CD4-positive, alpha-beta T cell treated with Interleukin-17A for 4 hours (primary cell): Measurements from ENCODE around the gene DMRT3.
"Not testable (repeated sequence)": the region's sequence is repeated elsewhere in the genome, so short reads cannot be mapped to it uniquely, and the experiment has no call there.

Experiments
- DNase-seq: peaks from one replicate; pipeline ENCODE4 v3.0.0-alpha.2; 2020; ENCODE audit warnings: mixed read lengths

Gene DMRT3

DNA sequence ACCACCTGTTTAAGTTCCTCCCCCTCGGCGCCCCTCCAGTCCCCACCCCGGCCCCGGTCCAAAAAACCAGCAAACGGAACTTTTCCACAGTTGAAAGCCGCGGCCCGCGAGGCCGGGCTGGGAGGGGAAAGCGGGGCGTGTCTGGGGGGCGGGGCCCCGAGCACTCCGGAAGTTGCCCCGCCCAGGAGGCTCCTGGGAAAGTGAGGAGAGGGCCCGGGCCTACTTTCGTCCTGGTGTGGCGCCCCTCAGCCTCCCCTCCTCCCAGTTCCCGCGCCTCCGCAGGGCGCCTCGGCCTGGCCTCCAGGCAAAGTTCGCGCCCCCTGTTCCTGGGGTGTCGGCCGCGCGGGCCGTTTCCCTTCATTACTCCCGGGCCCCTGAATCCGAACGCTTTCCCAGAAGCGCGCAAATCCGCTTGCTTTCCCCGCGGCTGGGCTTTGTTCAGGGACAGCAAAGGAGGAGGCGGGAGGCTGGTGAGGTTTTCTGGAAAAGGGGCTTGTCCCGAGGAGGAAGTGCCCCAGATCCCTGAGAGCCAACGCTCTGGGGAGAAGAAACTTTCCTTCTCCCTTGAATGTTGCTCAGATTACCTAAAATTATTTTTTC lies 4.5 kb upstream of the DMRT3 start:
- no peak for DNase-seq

DNA sequence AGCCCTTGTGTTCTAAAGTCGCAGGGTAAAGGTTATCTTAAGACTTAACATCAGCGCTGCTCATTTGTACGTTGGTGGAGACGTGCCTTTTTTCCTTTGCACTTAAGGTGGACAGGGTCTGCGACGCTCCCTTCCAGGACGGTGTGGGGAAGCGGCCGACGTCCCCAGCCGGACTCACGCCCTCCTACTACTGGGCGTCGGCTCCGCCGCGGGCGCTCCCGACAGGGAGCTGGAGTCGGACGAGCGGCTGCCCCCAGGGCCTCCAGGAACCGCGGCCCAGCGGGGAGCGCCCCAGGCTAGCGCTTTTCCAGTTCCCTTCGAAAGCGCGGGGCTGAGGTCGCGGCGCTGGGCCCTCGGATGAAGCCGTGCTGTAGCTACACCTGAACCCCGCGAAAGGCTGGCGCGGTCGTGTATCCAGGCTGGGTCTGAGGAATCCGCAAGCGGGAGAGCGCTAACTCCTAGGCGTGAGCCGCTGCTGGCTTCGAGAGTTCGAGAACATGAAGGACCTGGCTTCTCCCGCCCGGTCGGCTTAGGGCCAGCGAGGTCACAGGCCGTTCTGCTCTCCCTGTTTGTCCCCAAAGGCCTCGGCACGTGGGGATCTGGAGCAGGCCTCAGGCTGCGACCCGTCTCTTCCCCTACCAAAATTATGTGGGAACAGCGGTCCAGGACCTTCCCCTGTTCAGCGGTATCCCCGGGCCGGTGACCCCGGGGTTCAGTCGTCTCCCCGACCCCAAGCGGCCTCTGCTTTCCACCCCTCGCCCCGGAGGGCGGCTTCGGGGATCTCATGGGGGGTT lies 3.8 kb upstream of the DMRT3 start:
- no peak for DNase-seq

DNA sequence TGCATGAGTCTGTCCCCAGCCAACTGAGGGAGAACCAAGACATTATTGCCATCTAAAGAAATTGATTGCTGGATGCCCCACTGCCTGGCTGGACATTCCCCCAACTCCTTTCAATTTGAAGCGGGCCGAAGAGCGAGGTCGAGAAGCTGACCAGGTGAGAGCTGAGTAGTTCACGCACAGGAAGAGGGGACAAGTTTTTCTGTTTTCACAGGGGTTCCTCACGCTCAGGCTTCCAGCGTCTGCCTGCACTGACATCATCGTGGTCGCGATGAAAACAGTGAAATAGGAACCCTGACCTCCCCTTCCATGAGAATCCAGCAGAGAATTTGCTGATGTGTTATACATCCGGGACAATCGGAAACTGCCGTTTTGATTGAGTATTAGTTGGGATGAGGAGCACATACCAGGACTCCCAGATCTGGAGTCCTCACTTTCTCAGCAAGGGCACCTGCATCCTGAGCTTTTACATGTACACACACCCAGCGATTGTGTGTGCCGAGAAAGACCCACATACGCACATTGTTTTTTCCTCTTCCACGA lies 3.1 kb upstream of the DMRT3 start:
- DNase-seq = no peak

DNA sequence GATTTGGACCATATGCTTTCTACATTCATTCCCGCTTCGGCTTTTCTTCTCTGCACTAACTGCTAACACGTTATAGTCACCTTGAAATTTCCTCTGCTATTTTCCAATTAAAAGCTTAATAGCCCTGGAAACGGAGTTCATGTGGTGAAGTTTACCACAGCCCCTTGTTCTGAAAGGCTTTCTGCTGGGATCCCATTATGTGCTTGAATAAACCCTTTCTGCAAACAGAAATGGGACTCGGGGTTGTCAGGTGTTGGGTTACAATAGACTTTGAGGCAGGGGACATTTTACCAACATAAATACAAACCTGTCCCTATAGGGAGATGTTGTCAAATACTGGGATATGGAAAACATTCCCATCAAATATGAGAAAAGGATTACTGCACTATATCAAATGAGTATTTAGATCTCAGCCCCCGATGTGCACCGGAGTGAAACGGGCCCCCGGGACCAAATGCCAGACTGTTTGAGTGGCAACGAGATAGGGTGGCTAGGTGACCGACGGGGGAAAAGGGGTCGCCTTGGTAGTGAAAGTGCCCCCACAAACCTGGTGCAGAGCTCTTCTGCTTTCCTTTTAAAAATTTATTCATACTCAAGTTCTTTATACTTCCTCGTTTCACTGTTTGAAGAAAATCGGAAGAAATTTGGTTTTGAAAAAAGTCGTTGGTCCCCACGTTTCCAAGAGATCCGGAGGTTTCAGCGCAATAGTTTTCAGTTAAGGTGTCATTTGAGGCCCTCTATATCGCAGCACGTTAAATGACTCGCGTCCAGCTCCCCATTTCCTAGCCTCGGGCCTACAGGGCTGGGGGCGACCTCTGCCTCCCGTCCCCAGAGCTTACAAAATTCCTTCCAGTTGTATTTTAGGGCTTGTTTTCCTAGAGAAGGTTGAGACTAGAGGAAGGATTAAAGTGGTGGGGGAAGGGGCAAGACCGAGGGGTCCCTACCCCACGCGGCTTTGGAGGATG lies 2.1 kb upstream of the DMRT3 start:
- no peak for DNase-seq

DNA sequence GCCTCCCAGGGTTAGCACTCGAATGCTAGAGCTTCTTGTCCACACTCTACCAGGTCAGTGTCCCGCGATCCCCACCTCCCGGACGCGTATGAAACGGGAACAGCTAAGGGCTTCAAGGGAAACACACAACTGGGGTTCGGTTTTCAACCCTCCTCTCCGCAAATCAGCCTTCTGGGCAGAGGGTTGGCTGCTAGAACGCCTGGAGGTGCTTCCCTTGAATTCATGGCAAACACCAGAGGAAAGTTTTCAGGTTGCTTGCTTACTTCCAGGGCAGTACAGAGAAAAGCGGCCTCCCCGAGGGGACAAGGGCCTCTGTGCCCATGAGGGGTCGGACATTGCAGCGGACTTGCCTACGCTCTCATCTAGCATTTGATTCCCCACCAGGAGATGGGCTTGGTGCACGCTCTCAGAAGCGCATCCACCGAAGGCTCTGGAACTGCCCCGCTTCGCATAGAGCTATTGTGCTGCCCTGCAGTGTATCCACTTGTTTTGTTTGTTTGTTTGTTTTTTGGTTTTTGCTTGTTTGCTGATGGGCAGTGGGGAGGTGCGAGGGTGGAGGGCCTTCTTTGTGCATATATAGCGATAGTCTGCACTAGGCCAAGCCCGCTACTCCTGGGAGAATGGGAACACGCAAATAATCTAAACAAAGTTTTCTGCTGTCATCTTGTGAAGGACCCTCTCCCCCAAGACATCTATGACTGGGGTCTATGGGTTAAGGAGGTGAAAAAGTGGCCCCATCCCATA lies 1.3 kb upstream of the DMRT3 start:
- DNase-seq = no peak

DNA sequence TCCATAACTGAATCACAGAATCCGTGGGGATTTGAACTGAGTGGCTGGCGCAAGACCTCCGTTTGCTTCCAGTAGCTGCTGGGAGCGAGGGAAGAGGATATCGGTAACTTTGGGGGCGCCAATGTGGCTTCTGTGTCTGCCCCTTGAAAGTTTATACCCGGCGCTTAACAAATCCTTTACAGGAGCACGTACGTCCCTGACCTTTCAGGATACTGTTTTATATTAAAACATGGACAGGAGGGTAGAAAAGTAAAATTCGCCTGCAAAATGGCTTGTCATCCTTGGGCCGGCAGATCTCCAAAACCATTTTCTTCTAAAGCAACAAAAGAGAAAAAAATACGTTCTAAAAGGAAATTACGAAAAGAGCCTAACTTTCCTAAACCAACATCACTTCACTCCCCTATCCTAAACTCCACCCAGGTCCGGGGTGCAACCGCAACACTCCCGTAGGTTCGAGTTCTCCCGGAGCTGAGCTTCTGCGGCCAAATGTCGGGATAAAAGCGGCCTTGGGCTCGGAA lies 656 bp upstream of the DMRT3 start:
- no peak for DNase-seq

DNA sequence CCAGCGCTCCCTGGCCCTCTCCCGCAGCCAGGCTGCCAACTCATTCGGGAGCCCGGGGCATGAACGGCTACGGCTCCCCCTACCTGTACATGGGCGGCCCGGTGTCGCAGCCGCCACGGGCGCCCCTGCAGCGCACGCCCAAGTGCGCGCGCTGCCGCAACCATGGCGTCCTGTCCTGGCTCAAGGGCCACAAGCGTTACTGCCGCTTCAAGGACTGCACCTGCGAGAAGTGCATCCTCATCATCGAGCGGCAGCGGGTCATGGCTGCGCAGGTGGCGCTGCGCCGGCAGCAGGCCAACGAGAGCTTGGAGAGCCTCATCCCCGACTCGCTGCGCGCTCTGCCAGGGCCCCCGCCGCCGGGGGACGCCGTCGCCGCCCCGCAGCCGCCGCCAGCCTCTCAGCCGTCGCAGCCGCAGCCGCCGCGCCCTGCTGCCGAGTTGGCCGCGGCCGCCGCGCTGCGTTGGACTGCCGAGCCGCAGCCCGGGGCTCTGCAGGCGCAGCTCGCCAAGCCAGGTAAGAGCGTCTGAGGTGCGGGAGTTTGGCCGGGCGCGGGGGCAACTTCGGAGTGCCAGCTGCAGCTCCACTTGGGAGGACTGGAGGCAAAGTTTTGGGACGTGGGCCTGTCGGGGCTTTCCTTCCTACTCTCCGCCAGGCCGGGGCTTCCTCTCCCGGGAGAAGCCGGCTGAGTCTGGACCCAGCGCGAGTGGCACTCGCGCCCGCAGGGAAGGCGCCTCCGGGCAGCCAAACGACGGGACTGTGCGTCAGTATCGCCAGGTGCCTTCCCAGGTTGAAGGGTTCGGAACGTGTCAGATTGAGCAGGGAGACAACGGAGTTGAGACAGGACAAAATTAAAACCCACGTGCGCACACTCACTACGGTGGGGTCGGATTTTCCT lies 735 bp downstream of the DMRT3 start:
- DNase-seq = no peak

DNA sequence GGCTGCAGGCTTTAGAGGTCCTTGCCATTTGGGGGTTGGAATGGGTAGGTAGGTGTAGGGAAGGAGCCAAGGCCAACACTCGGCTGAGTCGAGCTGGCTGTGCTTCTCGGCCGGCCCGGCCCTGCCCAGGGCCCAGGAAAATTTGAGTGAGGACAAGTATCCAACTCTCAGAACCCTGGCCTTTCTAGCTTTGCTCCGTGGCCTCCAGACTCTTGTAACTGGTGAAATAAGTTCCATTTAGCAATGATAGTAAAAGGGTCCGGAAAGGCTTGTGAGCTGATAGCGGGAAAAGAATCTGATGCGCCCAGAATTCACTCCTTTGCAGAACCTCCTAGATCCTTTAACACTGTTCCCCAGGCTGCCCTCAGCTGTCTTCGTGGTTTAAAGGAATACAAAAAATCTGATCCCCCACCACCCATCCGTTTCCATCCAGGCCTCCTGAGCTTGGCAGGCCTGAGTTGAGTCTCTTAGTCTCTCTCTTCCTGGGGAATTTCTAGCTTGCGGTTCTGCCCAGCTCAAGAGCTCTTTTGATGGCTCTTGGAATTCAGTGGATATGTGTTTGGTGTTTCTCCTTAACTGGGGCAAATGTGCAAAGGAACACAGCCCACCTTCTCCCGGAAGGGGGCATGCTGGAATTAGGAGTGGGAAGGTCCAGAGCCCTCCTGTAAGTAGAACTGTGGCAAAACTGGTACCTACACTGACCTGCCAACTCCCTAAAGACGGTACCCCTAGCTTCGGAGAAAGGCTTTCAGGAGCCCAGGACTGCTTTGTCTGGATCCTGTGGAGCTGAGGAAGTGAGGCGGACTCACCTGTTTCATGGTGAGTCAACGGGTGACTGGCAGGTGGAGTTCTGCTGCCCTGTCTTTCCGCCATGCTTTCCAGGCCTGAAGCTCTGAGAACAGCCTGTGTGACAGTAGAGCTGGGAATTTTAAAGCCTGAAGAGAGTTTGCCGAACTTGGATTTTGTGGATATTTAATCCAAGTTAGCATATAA lies 1.7 kb downstream of the DMRT3 start:
- no peak for DNase-seq

DNA sequence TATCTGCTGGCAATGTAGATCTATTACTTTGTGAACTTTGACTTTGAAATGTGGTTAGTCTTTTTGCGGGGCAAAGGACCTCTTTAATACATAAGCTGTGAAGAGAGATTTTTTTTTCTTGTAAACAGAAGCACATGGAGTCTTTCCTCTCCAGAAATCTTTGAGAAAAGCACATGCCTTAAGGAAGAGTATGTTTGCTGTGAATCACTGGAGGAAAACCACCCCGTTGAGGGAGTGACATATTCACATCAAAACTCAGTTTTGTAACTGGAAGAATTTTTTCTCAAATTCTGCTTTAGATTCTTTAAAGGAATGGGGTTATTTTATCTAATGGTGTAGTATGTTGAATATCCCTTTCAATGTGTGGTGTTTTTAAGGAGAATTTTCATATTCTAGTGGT lies 3.5 kb downstream of the DMRT3 start:
- no peak for DNase-seq

DNA sequence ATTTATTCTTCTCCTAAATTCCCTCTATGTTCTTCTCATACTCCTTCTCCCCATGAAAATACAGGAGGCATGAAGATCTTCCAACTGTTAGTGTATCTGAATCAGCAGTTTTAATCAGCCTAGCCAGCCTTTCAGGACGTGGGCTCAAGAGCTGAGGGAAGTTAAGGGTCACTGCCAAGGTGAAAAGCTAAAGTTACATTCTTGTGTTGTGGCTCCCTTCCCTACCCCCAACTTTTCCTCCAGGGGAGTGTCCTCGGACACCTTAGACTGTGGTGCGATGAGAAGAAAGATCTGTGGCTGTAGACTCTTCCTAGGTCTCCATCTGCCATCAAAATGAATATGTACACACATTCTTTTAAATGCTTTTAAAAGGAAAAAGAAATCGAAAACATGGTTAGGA lies 4.2 kb downstream of the DMRT3 start:
- no peak for DNase-seq

DNA sequence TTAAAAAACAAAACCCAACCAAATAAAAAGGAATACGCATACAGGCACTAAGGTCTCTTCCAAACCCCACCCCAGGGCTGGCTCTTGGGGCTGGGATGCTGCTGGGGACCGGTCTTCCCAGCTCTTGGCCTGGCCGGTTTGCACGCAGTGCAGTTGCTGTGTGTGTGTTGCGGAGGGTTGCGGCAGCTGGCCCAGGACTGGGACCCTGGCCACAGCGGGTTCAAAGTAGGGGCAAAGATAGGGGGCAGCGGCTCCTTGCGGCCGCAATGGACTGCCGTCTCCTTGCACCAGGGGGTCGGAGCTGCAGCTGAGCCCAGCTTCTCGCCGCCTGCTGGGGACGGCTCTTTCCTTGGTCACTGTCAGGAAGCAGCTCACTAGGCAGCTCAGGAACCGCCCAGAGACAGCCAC lies 5.0 kb downstream of the DMRT3 start:
- DNase-seq = no peak

DNA sequence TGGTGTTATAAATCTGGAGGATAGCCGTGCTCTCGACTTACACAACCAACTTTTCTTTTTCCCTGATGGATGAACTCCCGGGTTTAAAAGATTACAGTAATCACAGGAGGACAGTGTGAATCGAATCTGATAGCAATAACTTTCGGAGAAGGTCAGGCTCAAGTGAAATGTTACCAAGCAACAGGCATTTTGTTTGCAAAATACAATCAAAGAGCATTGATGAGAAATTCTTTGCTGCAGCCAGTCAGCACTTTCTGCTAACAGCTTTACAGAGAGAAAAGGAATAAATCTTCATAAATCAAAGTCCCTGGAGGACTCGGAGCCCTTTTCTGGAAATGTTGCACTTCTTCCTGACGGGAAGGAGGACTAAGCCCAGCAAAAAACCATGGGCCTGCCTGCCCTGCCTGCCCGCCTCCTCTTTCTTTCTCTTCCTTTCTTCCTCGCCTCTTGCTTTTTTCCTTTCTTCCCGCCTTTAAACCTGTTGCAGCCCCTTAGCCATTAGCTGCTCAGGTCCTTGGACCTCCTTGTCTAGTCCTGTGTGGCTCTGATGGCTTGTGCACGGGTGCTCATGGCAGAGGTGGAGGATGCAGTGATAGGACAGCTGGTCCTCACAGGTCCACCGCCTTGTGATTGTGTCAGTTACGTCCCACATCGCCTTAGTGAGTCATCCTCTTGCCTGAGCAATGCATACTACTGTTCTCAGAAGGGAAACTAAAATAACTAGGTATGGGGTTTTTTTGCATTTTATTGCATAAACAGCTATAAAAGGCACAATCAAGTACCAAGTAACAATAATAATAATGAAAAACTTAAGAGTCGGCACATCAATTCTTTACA lies 6.2 kb downstream of the DMRT3 start:
- DNase-seq = no peak

DNA sequence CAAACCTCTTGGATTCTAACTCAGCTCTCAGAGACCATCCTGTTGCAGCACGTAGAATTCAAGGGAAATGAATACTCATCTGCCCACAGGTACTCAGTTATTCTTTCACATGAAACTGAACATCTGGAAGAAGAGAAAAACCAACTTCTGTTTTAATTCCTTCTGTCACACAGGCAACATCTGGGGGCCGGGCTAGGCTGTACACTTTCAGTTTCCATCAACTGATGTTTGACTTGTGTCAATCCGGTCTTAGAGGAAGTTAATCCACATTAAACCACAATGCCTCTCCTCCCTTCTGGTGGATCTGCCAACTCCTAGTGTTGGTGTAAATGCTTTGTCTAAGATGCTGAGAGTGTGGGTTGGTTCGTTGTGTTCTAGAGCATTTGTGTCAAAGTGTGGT lies 17.6 kb downstream of the DMRT3 start:
- no peak for DNase-seq

DNA sequence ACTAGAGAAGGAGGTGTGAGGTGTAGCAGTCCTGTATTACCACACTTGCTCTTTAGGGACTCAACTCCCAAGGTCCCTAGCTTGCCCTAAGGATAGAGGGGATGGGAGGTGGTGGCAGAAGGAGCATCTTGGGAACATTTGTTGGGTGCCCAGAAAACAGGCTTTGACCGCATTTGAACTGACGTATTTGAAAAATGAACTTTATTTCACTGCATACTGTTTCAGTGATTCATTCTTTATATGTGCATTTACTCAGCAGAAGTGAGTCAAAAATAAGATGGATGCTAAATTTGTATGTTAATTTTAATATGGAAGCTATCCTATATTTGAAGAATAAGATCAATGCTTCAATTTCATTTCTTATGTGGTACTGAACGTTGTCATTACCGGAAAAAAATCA lies 18.7 kb downstream of the DMRT3 start:
- DNase-seq = no peak

DNA sequence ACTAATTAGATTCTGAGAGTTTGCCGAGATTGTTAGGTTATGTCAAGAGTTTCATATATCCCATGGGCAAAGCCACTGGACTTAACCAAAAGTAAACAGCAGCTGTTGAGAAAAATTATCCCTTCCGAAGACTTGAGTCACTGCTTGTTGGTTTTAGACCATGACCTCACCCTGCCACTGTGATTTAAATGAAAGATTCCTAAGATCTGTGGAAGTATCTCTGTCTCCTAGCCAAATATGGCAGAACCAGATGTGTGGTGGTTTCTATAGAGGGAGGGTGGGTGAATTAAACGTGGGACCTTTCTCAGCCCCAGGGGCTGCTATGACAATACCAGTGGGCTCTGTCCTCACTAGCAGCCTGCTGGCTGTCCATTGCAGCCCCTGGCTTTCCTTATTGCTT lies 19.3 kb downstream of the DMRT3 start:
- no peak for DNase-seq

DNA sequence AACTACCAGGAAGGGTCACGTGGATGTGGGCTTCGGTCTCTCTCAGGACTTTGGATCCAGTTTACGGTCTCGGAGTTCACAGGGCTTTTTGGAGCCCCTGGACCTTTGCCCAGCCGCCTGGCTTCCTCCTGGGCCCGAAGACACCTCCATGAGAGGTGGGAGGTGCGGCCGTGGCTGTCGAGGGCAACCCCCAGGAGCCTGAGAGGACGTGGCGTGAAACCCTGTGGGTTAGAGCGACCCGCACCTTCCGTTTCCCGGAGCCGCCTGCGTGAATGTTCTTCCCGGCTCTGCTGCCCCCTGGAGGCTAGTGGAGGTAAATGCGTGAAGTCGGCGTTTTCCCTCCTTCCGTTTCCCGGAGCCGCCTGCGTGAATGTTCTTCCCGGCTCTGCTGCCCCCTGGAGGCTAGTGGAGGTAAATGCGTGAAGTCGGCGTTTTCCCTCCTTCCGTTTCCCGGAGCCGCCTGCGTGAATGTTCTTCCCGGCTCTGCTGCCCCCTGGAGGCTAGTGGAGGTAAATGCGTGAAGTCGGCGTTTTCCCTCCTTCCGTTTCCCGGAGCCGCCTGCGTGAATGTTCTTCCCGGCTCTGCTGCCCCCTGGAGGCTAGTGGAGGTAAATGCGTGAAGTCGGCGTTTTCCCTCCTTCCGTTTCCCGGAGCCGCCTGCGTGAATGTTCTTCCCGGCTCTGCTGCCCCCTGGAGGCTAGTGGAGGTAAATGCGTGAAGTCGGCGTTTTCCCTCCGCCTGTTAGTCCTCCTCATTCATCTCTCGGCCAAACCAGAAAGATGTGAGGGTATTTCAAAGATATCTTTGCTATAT lies 22.1 kb downstream of the DMRT3 start:
- DNase-seq = not testable (repeated sequence)

DNA sequence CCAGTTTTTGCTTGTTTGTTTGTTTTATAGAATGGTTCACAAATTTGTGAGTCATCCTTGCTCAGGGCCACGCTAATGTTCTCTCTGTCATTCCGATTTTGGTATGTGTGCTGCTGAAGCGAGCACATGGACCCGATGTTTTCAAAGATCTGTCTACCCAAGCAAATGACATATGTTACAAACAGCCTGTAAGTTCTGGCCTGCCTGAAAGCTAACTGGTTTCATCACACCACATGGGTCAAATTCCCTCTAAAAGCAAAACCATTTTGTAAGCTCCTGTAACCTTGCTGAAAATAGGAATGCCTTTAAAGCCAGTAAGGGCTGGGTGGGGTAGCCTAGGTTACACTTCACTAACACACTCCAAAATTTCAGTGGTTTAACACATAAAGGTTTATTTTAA lies 25.4 kb downstream of the DMRT3 start:
- no peak for DNase-seq

DNA sequence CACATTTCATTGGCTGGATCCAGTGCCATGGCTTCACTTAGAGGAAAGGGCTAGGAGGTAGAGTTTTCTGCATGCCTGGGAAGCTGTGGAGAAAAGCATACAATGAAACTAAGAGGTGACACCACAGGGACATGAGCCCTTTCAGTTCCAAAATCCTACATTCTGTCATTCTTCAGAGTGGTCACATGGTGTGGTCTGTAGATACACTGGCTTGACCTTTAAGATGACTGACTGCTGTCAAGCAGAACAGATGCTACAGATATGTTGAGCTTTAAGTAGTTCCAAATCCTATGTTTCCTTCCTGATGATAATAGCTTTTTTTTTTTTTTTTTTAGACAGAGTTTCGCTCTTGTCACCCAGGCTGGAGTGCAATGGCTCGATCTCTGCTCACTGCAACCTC lies 26.2 kb downstream of the DMRT3 start:
- DNase-seq = no peak
